H1 (cell line): ENCODE measurements around the gene USP13. TPM values are rescaled to one million over a fixed set of nuclear protein-coding genes. Genes with fewer than 3 reads are reported as not detected.

Experiments used
- CTCF ChIA-PET: fragments of 300-600 bp; sonication (Branson Sonifier 250); formaldehyde crosslinking; loops from one replicate; lab custom pipeline; 2021; ENCODE audit not compliant: partially characterized antibody; lab: Charles Lee
- POLR2A ChIA-PET: fragments of 300-600 bp; sonication (Branson Sonifier 250); formaldehyde crosslinking; loops from one replicate; lab custom pipeline; 2021; ENCODE audit warnings: inconsistent platforms; ENCODE audit not compliant: partially characterized antibody; lab: Charles Lee
- DNase-seq, 2 experiments: peaks; one replicate each; pipeline versions ENCODE4 v3.0.0 to v3.0.0-alpha.2; 2010 to 2022; ENCODE audit warnings: low spot score in 2 of 2, low read depth in 1 of 2, mixed read lengths in 1 of 2
- FAIRE-seq: peaks from 2 replicates; lab custom pipeline; 2011; peaks lifted over from hg19 to GRCh38; lab: Jason Lieb, UNC
- H2AFZ ChIP-seq: 2 replicates; pipeline ENCODE4 v1.8.1; 2012; ENCODE audit warnings: low read length, inconsistent platforms
- H2AK5ac ChIP-seq: 2 replicates; pipeline ENCODE4 v1.6.1; 2013; ENCODE audit warnings: low read depth, low read length
- H2BK120ac ChIP-seq: replicated peaks from 2 replicates; pipeline ENCODE3; 2013; ENCODE audit warnings: low read depth, low read length, inconsistent platforms
- H2BK12ac ChIP-seq: 2 replicates; pipeline ENCODE4 v1.6.1; 2013; ENCODE audit warnings: low read depth, low read length
- H2BK15ac ChIP-seq: 2 replicates; pipeline ENCODE4 v1.6.1; 2013; ENCODE audit warnings: low read length
- H2BK20ac ChIP-seq: 2 replicates; pipeline ENCODE4 v1.6.1; 2013; ENCODE audit warnings: low read length
- H2BK5ac ChIP-seq: 2 replicates; pipeline ENCODE4 v1.6.1; 2013; ENCODE audit warnings: low read depth, low read length
- H3K14ac ChIP-seq: 2 replicates; pipeline ENCODE4 v1.6.1; 2013; ENCODE audit warnings: inconsistent platforms; ENCODE audit not compliant: insufficient read length
- H3K18ac ChIP-seq: 2 replicates; pipeline ENCODE4 v1.6.1; 2013; ENCODE audit warnings: low read length; ENCODE audit errors: extremely low read depth
- H3K23ac ChIP-seq: 2 replicates; pipeline ENCODE4 v1.6.1; 2013; ENCODE audit warnings: inconsistent platforms; ENCODE audit not compliant: insufficient read length
- H3K23me2 ChIP-seq: 2 replicates; pipeline ENCODE4 v1.6.1; 2013; ENCODE audit warnings: low read depth, low read length
- H3K27ac ChIP-seq: 2 replicates; pipeline ENCODE4 v1.6.1; 2011; ENCODE audit warnings: low read depth, low read length, inconsistent platforms
- H3K27me3 ChIP-seq, 4 experiments: replicated peaks in 1 of 4; 1 replicate in 1 of 4; 2 replicates in 3 of 4; pipeline versions ENCODE4 v1.6.1 to v1.8.1; 2011 to 2013; ENCODE audit warnings: low read length in 3 of 4, mild to moderate bottlenecking in 3 of 4, inconsistent platforms in 2 of 4, mixed read lengths in 2 of 4, moderate library complexity in 1 of 4; ENCODE audit not compliant: control insufficient read depth in 3 of 4, insufficient read depth in 3 of 4; ENCODE audit errors: extremely low read depth in 1 of 4
- H3K36me3 ChIP-seq, 4 experiments: 2 replicates each; pipeline versions ENCODE4 v1.6.1 to v1.8.1; 2011 to 2013; ENCODE audit warnings: mild to moderate bottlenecking in 4 of 4, low read length in 3 of 4, moderate library complexity in 2 of 4, control low read depth in 1 of 4, inconsistent platforms in 1 of 4; ENCODE audit not compliant: insufficient read depth in 4 of 4, control insufficient read depth in 2 of 4
- H3K4ac ChIP-seq: replicated peaks from 2 replicates; pipeline ENCODE3; 2013; ENCODE audit warnings: low read length, low read depth, mixed read lengths, inconsistent platforms; ENCODE audit not compliant: insufficient read length
- H3K4me1 ChIP-seq, 4 experiments: replicated peaks in 1 of 4; 1 replicate in 1 of 4; 2 replicates in 3 of 4; pipeline versions ENCODE4 v1.6.1 to v1.8.1; 2011 to 2013; ENCODE audit warnings: low read length in 3 of 4, inconsistent platforms in 2 of 4, mixed read lengths in 1 of 4; ENCODE audit not compliant: insufficient read depth in 4 of 4, control insufficient read depth in 3 of 4
- H3K4me2 ChIP-seq, 2 experiments: 2 replicates each; pipeline versions ENCODE4 v1.6.1 to v1.8.1; 2011 to 2013; ENCODE audit warnings: low read depth in 2 of 2, low read length in 2 of 2, control low read depth in 1 of 2, inconsistent platforms in 1 of 2, mild to moderate bottlenecking in 1 of 2; ENCODE audit not compliant: insufficient read depth in 1 of 2
- H3K4me3 ChIP-seq, 4 experiments: fragments of 200-600, 300-600 bp in 1 of 4; sonication (generic), shearing (Covaris generic), sonication (Bioruptor Twin) in 1 of 4; 2 replicates each; pipeline versions ENCODE4 v1.5.1 to v1.8.1; 2011 to 2016; ENCODE audit warnings: low read length in 4 of 4, low read depth in 3 of 4, control low read depth in 2 of 4, inconsistent platforms in 2 of 4, mild to moderate bottlenecking in 2 of 4, mixed read lengths in 1 of 4, moderate library complexity in 1 of 4; ENCODE audit not compliant: insufficient read depth in 2 of 4; ENCODE audit errors: extremely low read depth in 1 of 4
- H3K56ac ChIP-seq: replicated peaks from 2 replicates; pipeline ENCODE3; 2013; ENCODE audit warnings: low read depth, mild to moderate bottlenecking, mixed read lengths, low read length, inconsistent platforms; ENCODE audit not compliant: insufficient read length
- H3K79me1 ChIP-seq: 2 replicates; pipeline ENCODE4 v1.6.1; 2013; ENCODE audit warnings: low read depth, low read length, control low read depth
- H3K79me2 ChIP-seq, 2 experiments: 2 replicates each; pipeline versions ENCODE4 v1.6.1 to v1.8.1; 2012 to 2013; ENCODE audit warnings: low read length in 2 of 2, mild to moderate bottlenecking in 2 of 2, inconsistent platforms in 1 of 2; ENCODE audit not compliant: insufficient read depth in 2 of 2, control insufficient read depth in 1 of 2
- H3K9ac ChIP-seq, 4 experiments: replicated peaks in 1 of 4; 1 replicate in 1 of 4; 2 replicates in 3 of 4; pipeline versions ENCODE4 v1.6.1 to v1.8.1; 2011 to 2013; ENCODE audit warnings: low read depth in 3 of 4, low read length in 3 of 4, control low read depth in 2 of 4, mild to moderate bottlenecking in 2 of 4, moderate library complexity in 2 of 4, inconsistent platforms in 1 of 4; ENCODE audit errors: extremely low read depth in 1 of 4
- H3K9me3 ChIP-seq, 2 experiments: 2 replicates each; pipeline versions ENCODE4 v1.6.1 to v1.8.1; 2012 to 2013; ENCODE audit warnings: mild to moderate bottlenecking in 2 of 2, moderate library complexity in 2 of 2, control low read depth in 1 of 2, inconsistent platforms in 1 of 2, low read depth in 1 of 2, low read length in 1 of 2, mixed read lengths in 1 of 2; ENCODE audit not compliant: insufficient read depth in 2 of 2
- H4K20me1 ChIP-seq, 2 experiments: replicated peaks in 1 of 2; 2 replicates each; pipeline versions ENCODE3 to v1.8.1; 2011 to 2013; ENCODE audit warnings: inconsistent platforms in 2 of 2, low read length in 2 of 2, mild to moderate bottlenecking in 1 of 2; ENCODE audit not compliant: insufficient read depth in 2 of 2, control insufficient read depth in 1 of 2
- H4K5ac ChIP-seq: 2 replicates; pipeline ENCODE4 v1.6.1; 2013; ENCODE audit warnings: low read length, low read depth, mixed read lengths, inconsistent platforms; ENCODE audit not compliant: insufficient read length
- H4K8ac ChIP-seq: 2 replicates; pipeline ENCODE4 v1.8.0; 2013; ENCODE audit warnings: mild to moderate bottlenecking, moderate library complexity, low read length, inconsistent platforms; ENCODE audit not compliant: insufficient read depth; ENCODE audit errors: extremely low read depth
- H4K91ac ChIP-seq: replicated peaks from 2 replicates; pipeline ENCODE3; 2013; ENCODE audit warnings: low read length, mixed read lengths, inconsistent platforms; ENCODE audit not compliant: insufficient read length
- GTF2F1 ChIP-seq: IDR thresholded peaks from 2 replicates; pipeline ENCODE4 v1.6.1; 2012; ENCODE audit warnings: low read depth, low read length, improper control_type of control experiment, borderline replicate concordance
- NANOG ChIP-seq: IDR thresholded peaks from 2 replicates; pipeline ENCODE4 v1.6.1; 2011; ENCODE audit warnings: low read length, low read depth, mild to moderate bottlenecking, inconsistent platforms; ENCODE audit not compliant: insufficient read depth, poor library complexity, severe bottlenecking
- WGBS, 2 experiments: shearing (Covaris generic) in 1 of 2; methylation state at CpG; one replicate each; pipeline versions ENCODE4 v1.1.6 to v1.1.7; 2013 to 2015; ENCODE audit warnings: low lambda C conversion rate in 2 of 2, mixed read lengths in 2 of 2, inconsistent platforms in 1 of 2, low coverage in 1 of 2, missing lambda C conversion rate in 1 of 2; ENCODE audit not compliant: insufficient replicate concordance in 2 of 2, insufficient coverage in 1 of 2, insufficient read length in 1 of 2; ENCODE audit errors: extremely low coverage in 1 of 2, missing lambda C conversion rate in 1 of 2; 5-methylcytosine and 5-hydroxymethylcytosine counted together
- polyA plus RNA-seq, 7 experiments: library from polyadenylated mRNA; depleted of rRNA in 3 of 7; stranded (reverse) in 5 of 7; unstranded in 2 of 7; fragments of >200 nt in 5 of 7; fragments of 200-250 nt in 2 of 7; gene quantifications; 1 replicate in 5 of 7; 2 replicates in 1 of 7; 4 replicates in 1 of 7; pipeline versions ENCODE4 v1.2.1 to v1.2.3, GENCODE V29; 2011 to 2013; ENCODE audit warnings: missing spikeins in 2 of 7, mixed read lengths in 2 of 7
- total RNA-seq: library from RNA; stranded (reverse); fragmentation: NEBNext Ultra II Directional; extraction: Animal tissue kit (Norgen Biotek cat#: 25700); gene quantifications from 2 replicates; pipeline ENCODE4 v1.2.1, GENCODE V29; 2021

The USP13 gene
- total and polyA plus RNA-seq, 2 of the 8 experiments (the other 6 are each of a cell fraction or from before 2014, with no cell fraction given) = 7.9 to 25.9 TPM

GRCh38 chr3:179729086-179729485 is 76.2 kb downstream of the USP13 start:
- POLR2A ChIA-PET = no interaction called here

More at GRCh38 chr3:179729086-179729485, 76.2 kb downstream of the USP13 start:
- no peak for DNase-seq
- Histone ChIP-seq H3K23me2 (no peaks in the 10 kb centered on the region), H3K79me1 (no peaks in the 10 kb centered on the region; the same call in 1 of the 2 replicates), H3K27me3 (no peaks in the 10 kb centered on the region), H4K8ac (no peak overlapping the region), H2BK5ac (no peak overlapping the region), H3K18ac (no peak overlapping the region), H2AFZ (no peak overlapping the region), H3K4me2 (no peak overlapping the region), H3K9ac (no peak overlapping the region), H3K36me3 (peaks cover 0 to 15% (median 8%) of the 10 kb centered on the region in 4 experiments; a peak in 6 of 8 replicates), H2AK5ac (no peak overlapping the region), H4K91ac (no peak overlapping the region), H4K20me1 (peaks cover 0 to 1% of the 10 kb centered on the region in 2 experiments), H3K56ac (no peak overlapping the region), H4K5ac (no peak overlapping the region), H3K14ac (no peak overlapping the region), H3K4ac (no peak overlapping the region), H2BK20ac (no peak overlapping the region), H2BK12ac (no peak overlapping the region), H2BK15ac (no peak overlapping the region), H3K4me1 (no peaks in the 10 kb centered on the region), H3K79me2 (no peaks in the 10 kb centered on the region), H2BK120ac (no peak overlapping the region), H3K4me3 (no peak overlapping the region), H3K9me3 (no peaks in the 10 kb centered on the region), H3K23ac (no peak overlapping the region), H3K27ac (no peak overlapping the region)
- WGBS, 2 experiments = 84% methylated on average over 3 of the region's 3 CpGs; no CpG with 5 or more reads in 1 of the 2 experiments
- TF ChIP-seq GTF2F1 = no peak
- TF ChIP-seq NANOG = no peak
- CTCF ChIA-PET = no interaction called here
- FAIRE-seq = no peak
